HCT116 (cell line): Measurements from ENCODE around the gene ASAP2.

Experiments
- CBX3 ChIP-seq: IDR thresholded peaks from 2 replicates; pipeline ENCODE4 v1.6.1; 2012; ENCODE audit warnings: low read depth
- CTCF ChIP-seq, 3 experiments: fragments of 200-600 bp in 1 of 3; sonication (generic) in 1 of 3; IDR thresholded peaks in 2 of 3; conservative IDR thresholded peaks in 1 of 3; 2 replicates each; pipeline ENCODE4 v1.5.1; 2012 to 2017; ENCODE audit warnings: low read depth in 2 of 3, low read length in 2 of 3, antibody characterized with exemption in 1 of 3, borderline replicate concordance in 1 of 3, control low read depth in 1 of 3, mild to moderate bottlenecking in 1 of 3, mixed read lengths in 1 of 3, mixed run types in 1 of 3, moderate library complexity in 1 of 3; ENCODE audit not compliant: insufficient read depth in 1 of 3
- ELF1 ChIP-seq: IDR thresholded peaks from 2 replicates; pipeline ENCODE4 v1.6.1; 2012; ENCODE audit warnings: low read depth, borderline replicate concordance
- EZH2 ChIP-seq: fragments of 200-600 bp; sonication (generic); IDR thresholded peaks from 2 replicates; pipeline ENCODE4 v1.6.1; 2017; ENCODE audit warnings: antibody characterized with exemption, mixed run types
- JUND ChIP-seq: IDR thresholded peaks from 2 replicates; pipeline ENCODE4 v1.6.1; 2012
- POLR2A ChIP-seq: IDR thresholded peaks from 2 replicates; pipeline ENCODE4 v1.7.0; 2011; ENCODE audit warnings: borderline replicate concordance; ENCODE audit not compliant: insufficient read depth, insufficient read length; ENCODE audit errors: extremely low read depth
- POLR2AphosphoS5 ChIP-seq: IDR thresholded peaks from 2 replicates; pipeline ENCODE4 v1.6.1; 2011; ENCODE audit warnings: mild to moderate bottlenecking, low read depth, low read length, moderate library complexity
- SIN3A ChIP-seq: IDR thresholded peaks from 2 replicates; pipeline ENCODE4 v1.6.1; 2012; ENCODE audit warnings: low read depth
- TCF7L2 ChIP-seq: IDR thresholded peaks from 2 replicates; pipeline ENCODE4 v1.7.0; 2011; ENCODE audit warnings: borderline replicate concordance, inconsistent platforms; ENCODE audit not compliant: insufficient read depth, insufficient read length; ENCODE audit errors: extremely low read depth

DNA sequence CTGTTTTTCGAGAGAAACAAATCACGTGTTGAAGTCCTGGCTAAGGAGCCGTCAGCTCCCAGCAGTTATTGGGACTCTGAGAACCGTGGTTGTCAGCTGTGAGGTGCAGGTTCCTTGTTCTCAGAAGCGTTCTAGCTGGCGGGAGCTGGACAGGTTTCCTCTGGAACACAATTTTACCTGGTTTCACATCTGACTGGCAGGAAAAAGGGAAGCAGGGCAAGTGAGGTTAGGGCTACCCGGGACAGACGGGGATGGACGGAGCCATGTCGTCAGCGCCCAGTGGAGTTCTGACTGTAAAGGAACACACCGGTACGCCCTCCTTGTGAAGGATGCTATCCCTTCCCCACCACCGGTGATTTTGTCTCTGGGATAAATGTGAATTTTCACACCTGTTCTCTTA, 190.6 kb downstream of the ASAP2 start:
- TF ChIP-seq CTCF (IDR thresholded peaks at IDR 0.05 in 2 of 3, conservative IDR thresholded peaks at IDR 0.05 in 1 of 3; ENCODE audit: borderline replicate concordance in 1 of 3, insufficient read depth in 1 of 3, low read depth in 2 of 3, low read length in 2 of 3), result no peak
- no peak for TF ChIP-seq CBX3
- no peak for TF ChIP-seq POLR2A
- TF ChIP-seq POLR2AphosphoS5, result no peak
- TF ChIP-seq JUND, result no peak
- no peak for TF ChIP-seq SIN3A
- TF ChIP-seq EZH2, result no peak
- no peak for TF ChIP-seq TCF7L2
- TF ChIP-seq ELF1, result no peak
